HEK293 (cell line): ENCODE results near the gene CDAN1.

Source experiments
- CTCF ChIA-PET: fragments of 350-600 bp; formaldehyde crosslinking; extraction: SDS; loops from one replicate; lab custom pipeline; 2021; ENCODE audit warnings: antibody characterized with exemption; lab: Yijun Ruan, JAX
- POLR2A ChIA-PET: fragments of 300-600 bp; formaldehyde crosslinking; extraction: SDS; loops from one replicate; lab custom pipeline; 2020; ENCODE audit warnings: antibody characterized with exemption, inconsistent platforms; lab: Yijun Ruan, JAX
- H3K27ac ChIP-seq: fragments of 200-500 bp; sonication (Bioruptor generic); 2 replicates; pipeline ENCODE4 v1.5.1; 2014; ENCODE audit warnings: low read depth, low read length, control low read depth, inconsistent platforms; ENCODE audit errors: extremely low read depth
- H3K36me3 ChIP-seq, 2 experiments: fragments of 200-500 bp in 1 of 2; sonication (Bioruptor generic) in 1 of 2; 1 replicate in 1 of 2; 2 replicates in 1 of 2; pipeline ENCODE4 v1.5.1; 2014 to 2017; ENCODE audit warnings: inconsistent platforms in 2 of 2, low read length in 2 of 2; ENCODE audit not compliant: control insufficient read depth in 2 of 2, insufficient read depth in 1 of 2
- H3K4me1 ChIP-seq: fragments of 200-500 bp; sonication (Bioruptor generic); 2 replicates; pipeline ENCODE4 v1.5.1; 2014; ENCODE audit warnings: mild to moderate bottlenecking, low read length, inconsistent platforms; ENCODE audit not compliant: control insufficient read depth, insufficient read depth
- H3K4me3 ChIP-seq: 2 replicates; pipeline ENCODE4 v1.5.1; 2011; ENCODE audit warnings: low read depth, mild to moderate bottlenecking, control low read depth, low read length, moderate library complexity
- H3K9me3 ChIP-seq: fragments of 200-500 bp; sonication (Bioruptor generic); 2 replicates; pipeline ENCODE4 v1.5.1; 2014; ENCODE audit warnings: low read depth, low read length, inconsistent platforms; ENCODE audit not compliant: control insufficient read depth, insufficient read depth
- SCRT2 ChIP-seq: fragments of 450-650 bp; formaldehyde crosslinking; IDR thresholded peaks from 2 replicates; pipeline ENCODE4 v1.5.1; 2016; ENCODE audit warnings: missing biosample characterization, missing genetic modification characterization
- ZFHX2 ChIP-seq: fragments of 450-650 bp; formaldehyde crosslinking; conservative IDR thresholded peaks from 2 replicates; pipeline ENCODE4 v1.5.1; 2016; ENCODE audit warnings: missing biosample characterization, missing genetic modification characterization
- ZFP37 ChIP-seq: fragments of 450-650 bp; formaldehyde crosslinking; IDR thresholded peaks from 2 replicates; pipeline ENCODE4 v1.5.1; 2016; ENCODE audit warnings: missing biosample characterization, missing genetic modification characterization
- ZNF114 ChIP-seq: fragments of 450-650 bp; formaldehyde crosslinking; IDR thresholded peaks from 2 replicates; pipeline ENCODE4 v1.5.0; 2017; ENCODE audit warnings: missing biosample characterization, missing genetic modification characterization
- ZNF138 ChIP-seq: fragments of 450-650 bp; formaldehyde crosslinking; IDR thresholded peaks from 2 replicates; pipeline ENCODE4 v1.5.1; 2016; ENCODE audit warnings: missing biosample characterization, missing genetic modification characterization, borderline replicate concordance
- ZNF202 ChIP-seq: fragments of 450-650 bp; formaldehyde crosslinking; IDR thresholded peaks from 2 replicates; pipeline ENCODE4 v1.5.1; 2016; ENCODE audit warnings: missing biosample characterization, missing genetic modification characterization, borderline replicate concordance
- ZNF211 ChIP-seq: fragments of 450-650 bp; formaldehyde crosslinking; IDR thresholded peaks from 2 replicates; pipeline ENCODE4 v1.5.1; 2016; ENCODE audit warnings: low read depth, missing biosample characterization, missing genetic modification characterization
- ZNF221 ChIP-seq: fragments of 450-650 bp; formaldehyde crosslinking; IDR thresholded peaks from 2 replicates; pipeline ENCODE4 v1.5.1; 2017; ENCODE audit warnings: missing biosample characterization, missing genetic modification characterization, borderline replicate concordance
- ZNF248 ChIP-seq: fragments of 450-650 bp; formaldehyde crosslinking; IDR thresholded peaks from 2 replicates; pipeline ENCODE4 v1.5.1; 2017; ENCODE audit warnings: missing biosample characterization, missing genetic modification characterization
- ZNF266 ChIP-seq: fragments of 450-650 bp; formaldehyde crosslinking; IDR thresholded peaks from 2 replicates; pipeline ENCODE4 v1.5.1; 2016; ENCODE audit warnings: missing biosample characterization, missing genetic modification characterization, low read depth
- ZNF37A ChIP-seq: fragments of 450-650 bp; IDR thresholded peaks from 2 replicates; pipeline ENCODE4 v1.5.1; 2018; ENCODE audit warnings: missing biosample characterization, missing genetic modification characterization
- ZNF426 ChIP-seq: fragments of 450-650 bp; formaldehyde crosslinking; IDR thresholded peaks from 2 replicates; pipeline ENCODE4 v1.5.1; 2017; ENCODE audit warnings: missing biosample characterization, missing genetic modification characterization, mild to moderate bottlenecking, inconsistent platforms, moderate library complexity
- ZNF510 ChIP-seq: fragments of 450-650 bp; formaldehyde crosslinking; IDR thresholded peaks from 2 replicates; pipeline ENCODE4 v1.5.1; 2018; ENCODE audit warnings: mild to moderate bottlenecking, missing genetic modification characterization, missing biosample characterization; ENCODE audit not compliant: insufficient replicate concordance
- ZNF529 ChIP-seq: fragments of 450-650 bp; formaldehyde crosslinking; IDR thresholded peaks from 2 replicates; pipeline ENCODE4 v1.5.1; 2017; ENCODE audit warnings: missing genetic modification characterization, missing biosample characterization; ENCODE audit not compliant: insufficient replicate concordance
- ZNF639 ChIP-seq: fragments of 450-650 bp; formaldehyde crosslinking; IDR thresholded peaks from 2 replicates; pipeline ENCODE4 v1.5.1; 2016; ENCODE audit warnings: missing biosample characterization, missing genetic modification characterization
- ZNF654 ChIP-seq: fragments of 450-650 bp; formaldehyde crosslinking; IDR thresholded peaks from 2 replicates; pipeline ENCODE4 v1.5.1; 2016; ENCODE audit warnings: low read depth, missing biosample characterization, missing genetic modification characterization
- ZNF677 ChIP-seq: fragments of 450-650 bp; IDR thresholded peaks from 2 replicates; pipeline ENCODE4 v1.5.0; 2018; ENCODE audit warnings: missing biosample characterization, mild to moderate bottlenecking, missing genetic modification characterization, moderate library complexity
- ZNF830 ChIP-seq: fragments of 450-650 bp; IDR thresholded peaks from 2 replicates; pipeline ENCODE4 v1.5.0; 2018; ENCODE audit warnings: missing biosample characterization, missing genetic modification characterization, low read depth, mild to moderate bottlenecking, moderate library complexity
- TF ChIP-seq, protein P1 (sequence below): fragments of 450-650 bp; formaldehyde crosslinking; IDR thresholded peaks from 2 replicates; pipeline ENCODE4 v1.5.1; 2016; ENCODE audit warnings: missing biosample characterization, missing genetic modification characterization
- TF ChIP-seq, protein P2 (sequence below): sonication (generic); formaldehyde crosslinking; IDR thresholded peaks from 2 replicates; pipeline ENCODE4 v1.8.1; 2022; ENCODE audit warnings: mild to moderate bottlenecking, moderate library complexity, missing genetic modification reagents
- TF ChIP-seq, protein P3 (sequence below): fragments of 450-650 bp; formaldehyde crosslinking; IDR thresholded peaks from 2 replicates; pipeline ENCODE4 v1.5.1; 2017; ENCODE audit warnings: missing biosample characterization, missing genetic modification characterization
- TF ChIP-seq, protein P4 (sequence below): fragments of 450-650 bp; formaldehyde crosslinking; IDR thresholded peaks from 2 replicates; pipeline ENCODE4 v1.5.1; 2016; ENCODE audit warnings: missing biosample characterization, missing genetic modification characterization
- TF ChIP-seq, protein P5 (sequence below): fragments of 450-650 bp; formaldehyde crosslinking; IDR thresholded peaks from 2 replicates; pipeline ENCODE4 v1.5.1; 2016; ENCODE audit warnings: missing biosample characterization, missing genetic modification characterization

Gene CDAN1

GRCh38 chr15:42688301-42688700 is 48.6 kb downstream of the CDAN1 start:
- Histone ChIP-seq H3K36me3 (peaks cover 0 to 31% of the 10 kb centered on the region in 2 experiments; a peak in 1 of 3 replicates), H3K9me3 (no peaks in the 10 kb centered on the region), H3K4me3 (no peak overlapping the region), H3K27ac (no peak overlapping the region), H3K4me1 (no peaks in the 10 kb centered on the region)
- ChIA-PET POLR2A (no interaction called here), CTCF (interaction anchor here (0.6 to 0.7 kb wide), 2 partner anchors 16 to 532 kb away, joined by 3 to 4 read pairs; no protein-coding TSS in a partner anchor)
- no peak for TF ChIP-seq ZNF529 (tag by site-specific recombination)
- no peak for TF ChIP-seq ZNF221 (tag by site-specific recombination)
- TF ChIP-seq ZNF202 (tag by site-specific recombination) = no peak
- no peak for TF ChIP-seq ZNF211 (tag by site-specific recombination)
- 0 out of 2 replicates have a peak, but pooled peaks have one; percentile 27 for TF ChIP-seq SCRT2

DNA sequence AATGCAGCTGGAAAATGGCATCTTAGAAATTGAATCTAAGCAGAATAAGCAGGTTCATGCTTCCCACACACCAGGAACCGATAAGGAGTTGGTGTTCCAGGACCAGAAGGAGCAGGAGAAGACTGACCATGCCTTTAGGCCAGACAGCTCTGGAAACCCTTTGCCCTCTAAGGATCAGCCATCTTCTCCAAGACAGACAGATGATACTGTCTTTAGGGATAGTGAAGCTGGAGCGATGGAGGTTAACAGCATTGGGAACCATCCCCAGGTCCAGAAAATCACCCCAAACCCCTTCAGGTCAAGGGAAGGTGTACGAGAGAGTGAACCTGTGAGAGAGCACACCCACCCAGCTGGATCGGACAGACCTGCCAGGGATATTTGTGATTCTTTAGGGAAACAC is 49.2 kb downstream of the CDAN1 start:
- Histone ChIP-seq H3K4me3 (no peak overlapping the region), H3K9me3 (no peaks in the 10 kb centered on the region), H3K4me1 (no peaks in the 10 kb centered on the region), H3K36me3 (peaks cover 0 to 35% of the 10 kb centered on the region in 2 experiments; a peak in 1 of 3 replicates), H3K27ac (no peak overlapping the region)
- POLR2A ChIA-PET = no interaction called here
- CTCF ChIA-PET = interaction anchor here (0.6 to 0.7 kb wide), 3 partner anchors 17 to 82 kb away, joined by 3 to 4 read pairs (median 3); no protein-coding TSS in a partner anchor
- TF ChIP-seq ZNF37A (tag by site-specific recombination) (no peak), ZNF138 (tag by site-specific recombination) (no peak), ZNF266 (tag by site-specific recombination) (no peak), ZNF426 (tag by site-specific recombination) (no peak), ZNF248 (no peak), ZFP37 (tag by site-specific recombination) (no peak), ZNF639 (tag by site-specific recombination) (no peak), ZNF830 (tag by site-specific recombination) (no peak), ZFHX2 (tag by site-specific recombination) (no peak)
- TF ChIP-seq, protein P1, sequence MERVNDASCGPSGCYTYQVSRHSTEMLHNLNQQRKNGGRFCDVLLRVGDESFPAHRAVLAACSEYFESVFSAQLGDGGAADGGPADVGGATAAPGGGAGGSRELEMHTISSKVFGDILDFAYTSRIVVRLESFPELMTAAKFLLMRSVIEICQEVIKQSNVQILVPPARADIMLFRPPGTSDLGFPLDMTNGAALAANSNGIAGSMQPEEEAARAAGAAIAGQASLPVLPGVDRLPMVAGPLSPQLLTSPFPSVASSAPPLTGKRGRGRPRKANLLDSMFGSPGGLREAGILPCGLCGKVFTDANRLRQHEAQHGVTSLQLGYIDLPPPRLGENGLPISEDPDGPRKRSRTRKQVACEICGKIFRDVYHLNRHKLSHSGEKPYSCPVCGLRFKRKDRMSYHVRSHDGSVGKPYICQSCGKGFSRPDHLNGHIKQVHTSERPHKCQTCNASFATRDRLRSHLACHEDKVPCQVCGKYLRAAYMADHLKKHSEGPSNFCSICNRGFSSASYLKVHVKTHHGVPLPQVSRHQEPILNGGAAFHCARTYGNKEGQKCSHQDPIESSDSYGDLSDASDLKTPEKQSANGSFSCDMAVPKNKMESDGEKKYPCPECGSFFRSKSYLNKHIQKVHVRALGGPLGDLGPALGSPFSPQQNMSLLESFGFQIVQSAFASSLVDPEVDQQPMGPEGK (tag by site-specific recombination) = no peak
- TF ChIP-seq, protein P2, sequence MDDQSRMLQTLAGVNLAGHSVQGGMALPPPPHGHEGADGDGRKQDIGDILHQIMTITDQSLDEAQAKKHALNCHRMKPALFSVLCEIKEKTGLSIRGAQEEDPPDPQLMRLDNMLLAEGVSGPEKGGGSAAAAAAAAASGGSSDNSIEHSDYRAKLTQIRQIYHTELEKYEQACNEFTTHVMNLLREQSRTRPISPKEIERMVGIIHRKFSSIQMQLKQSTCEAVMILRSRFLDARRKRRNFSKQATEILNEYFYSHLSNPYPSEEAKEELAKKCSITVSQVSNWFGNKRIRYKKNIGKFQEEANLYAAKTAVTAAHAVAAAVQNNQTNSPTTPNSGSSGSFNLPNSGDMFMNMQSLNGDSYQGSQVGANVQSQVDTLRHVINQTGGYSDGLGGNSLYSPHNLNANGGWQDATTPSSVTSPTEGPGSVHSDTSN (CRISPR knock-in tag) = no peak

- POLR2A ChIA-PET = no interaction called here
- Histone ChIP-seq H3K9me3 (no peaks in the 10 kb centered on the region), H3K27ac (no peak overlapping the region), H3K36me3 (peaks cover 0 to 43% of the 10 kb centered on the region in 2 experiments; a peak in 1 of 3 replicates), H3K4me1 (no peaks in the 10 kb centered on the region), H3K4me3 (no peak overlapping the region)
- CTCF ChIA-PET = no interaction called here
- no peak for TF ChIP-seq ZNF510 (tag by site-specific recombination)
- no peak for TF ChIP-seq ZNF114 (tag by site-specific recombination)
- TF ChIP-seq, protein P3, sequence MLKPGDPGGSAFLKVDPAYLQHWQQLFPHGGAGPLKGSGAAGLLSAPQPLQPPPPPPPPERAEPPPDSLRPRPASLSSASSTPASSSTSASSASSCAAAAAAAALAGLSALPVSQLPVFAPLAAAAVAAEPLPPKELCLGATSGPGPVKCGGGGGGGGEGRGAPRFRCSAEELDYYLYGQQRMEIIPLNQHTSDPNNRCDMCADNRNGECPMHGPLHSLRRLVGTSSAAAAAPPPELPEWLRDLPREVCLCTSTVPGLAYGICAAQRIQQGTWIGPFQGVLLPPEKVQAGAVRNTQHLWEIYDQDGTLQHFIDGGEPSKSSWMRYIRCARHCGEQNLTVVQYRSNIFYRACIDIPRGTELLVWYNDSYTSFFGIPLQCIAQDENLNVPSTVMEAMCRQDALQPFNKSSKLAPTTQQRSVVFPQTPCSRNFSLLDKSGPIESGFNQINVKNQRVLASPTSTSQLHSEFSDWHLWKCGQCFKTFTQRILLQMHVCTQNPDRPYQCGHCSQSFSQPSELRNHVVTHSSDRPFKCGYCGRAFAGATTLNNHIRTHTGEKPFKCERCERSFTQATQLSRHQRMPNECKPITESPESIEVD = no peak
- TF ChIP-seq ZNF654 = no peak
- TF ChIP-seq ZNF677 (tag by site-specific recombination) = no peak
- TF ChIP-seq, protein P4, sequence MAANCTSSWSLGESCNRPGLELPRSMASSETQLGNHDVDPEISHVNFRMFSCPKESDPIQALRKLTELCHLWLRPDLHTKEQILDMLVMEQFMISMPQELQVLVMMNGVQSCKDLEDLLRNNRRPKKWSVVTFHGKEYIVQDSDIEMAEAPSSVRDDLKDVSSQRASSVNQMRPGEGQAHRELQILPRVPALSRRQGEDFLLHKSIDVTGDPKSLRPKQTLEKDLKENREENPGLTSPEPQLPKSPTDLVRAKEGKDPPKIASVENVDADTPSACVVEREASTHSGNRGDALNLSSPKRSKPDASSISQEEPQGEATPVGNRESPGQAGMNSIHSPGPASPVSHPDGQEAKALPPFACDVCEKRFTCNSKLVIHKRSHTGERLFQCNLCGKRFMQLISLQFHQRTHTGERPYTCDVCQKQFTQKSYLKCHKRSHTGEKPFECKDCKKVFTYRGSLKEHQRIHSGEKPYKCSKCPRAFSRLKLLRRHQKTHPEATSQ (tag by site-specific recombination) = no peak
- TF ChIP-seq, protein P5, sequence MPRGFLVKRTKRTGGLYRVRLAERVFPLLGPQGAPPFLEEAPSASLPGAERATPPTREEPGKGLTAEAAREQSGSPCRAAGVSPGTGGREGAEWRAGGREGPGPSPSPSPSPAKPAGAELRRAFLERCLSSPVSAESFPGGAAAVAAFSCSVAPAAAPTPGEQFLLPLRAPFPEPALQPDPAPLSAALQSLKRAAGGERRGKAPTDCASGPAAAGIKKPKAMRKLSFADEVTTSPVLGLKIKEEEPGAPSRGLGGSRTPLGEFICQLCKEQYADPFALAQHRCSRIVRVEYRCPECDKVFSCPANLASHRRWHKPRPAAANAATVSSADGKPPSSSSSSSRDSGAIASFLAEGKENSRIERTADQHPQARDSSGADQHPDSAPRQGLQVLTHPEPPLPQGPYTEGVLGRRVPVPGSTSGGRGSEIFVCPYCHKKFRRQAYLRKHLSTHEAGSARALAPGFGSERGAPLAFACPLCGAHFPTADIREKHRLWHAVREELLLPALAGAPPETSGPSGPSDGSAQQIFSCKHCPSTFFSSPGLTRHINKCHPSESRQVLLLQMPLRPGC (tag by site-specific recombination) = no peak
Observed at GRCh38 chr15:42686281-42686680, 50.6 kb downstream of the CDAN1 start.
